ENCODE data around the gene ADD1.

GRCh38 chr4:2905544-2905943 lies 61.9 kb downstream of the ADD1 start:
- TF ChIP-seq CTCF (IDR thresholded peaks at IDR 0.05) (no peak), POLR2A (IDR thresholded peaks at IDR 0.05) (no peak)

Measured in heart left ventricle (tissue), 13 donors.